Measurements from ENCODE around the gene PTP4A1.

GRCh38 chr6:63581355-63582013 is 9.2 kb downstream of the PTP4A1 start:
- no peak for TF ChIP-seq CTCF (IDR thresholded peaks at IDR 0.05; ENCODE audit: low read depth, low read length, poor library complexity, severe bottlenecking)
- no peak for TF ChIP-seq EZH2phosphoT487 (IDR thresholded peaks at IDR 0.05; ENCODE audit: borderline replicate concordance, low read length)
